HUDEP-2 (cell line): ENCODE results near the gene FAP.

Source experiments
- DNase-seq, 76 experiments: peaks; one replicate each; lab custom pipeline; 2025; ENCODE audit not compliant: unreplicated experiment in 76 of 76; lab: John Stamatoyannopoulos, UW

FAP gene

GRCh38 chr2:162138310-162138709, 104.9 kb downstream of the FAP start:
- no peak for DNase-seq

GRCh38 chr2:162127422-162127821, 115.8 kb downstream of the FAP start:
- peak in 1 of 76 experiments; percentile 18 for DNase-seq

DNA sequence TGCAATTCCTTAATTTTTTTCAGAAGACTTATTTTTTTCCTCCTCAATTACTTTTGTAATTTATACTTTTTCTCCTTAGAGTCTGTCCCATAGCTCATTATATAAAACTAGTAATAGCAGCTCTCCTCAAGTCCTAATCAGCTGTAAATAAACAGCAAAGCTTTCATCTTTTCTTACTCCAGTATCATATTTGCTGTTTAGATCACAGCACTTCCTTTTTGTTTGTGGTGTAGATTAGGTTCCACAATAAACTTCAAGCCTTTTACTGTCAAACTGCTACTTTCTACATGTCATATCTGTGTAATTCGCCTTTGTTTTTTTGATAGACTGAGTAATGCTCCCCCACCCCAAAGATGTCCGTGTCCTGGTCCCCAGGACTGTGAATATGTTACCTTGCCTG, 116.7 kb downstream of the FAP start:
- no peak for DNase-seq

DNA sequence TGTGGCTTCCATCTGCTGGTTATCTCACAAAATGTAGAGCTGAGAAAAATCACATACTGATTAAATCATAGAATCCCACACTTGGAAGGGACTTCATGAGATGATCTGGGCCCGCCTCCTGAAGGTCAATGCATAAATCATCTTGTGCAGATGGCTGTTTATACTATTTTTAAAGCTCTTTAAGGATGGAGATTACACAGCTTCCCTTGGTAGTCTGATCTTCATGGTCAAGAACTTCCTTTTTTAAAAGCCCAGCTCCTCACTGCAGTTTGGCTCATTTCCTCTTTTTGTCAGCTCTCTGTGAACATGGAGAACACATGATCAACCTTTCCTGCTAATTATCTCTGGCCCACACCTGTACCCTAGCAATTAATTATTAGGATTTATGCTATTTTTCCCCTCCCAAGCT, 117.1 kb downstream of the FAP start:
- no peak for DNase-seq

- DNase-seq: no peak
Observed at GRCh38 chr2:162125138-162125537, 118.1 kb downstream of the FAP start.

- peak in 27 of 76 experiments; percentile 0 to 50 (median 18) for DNase-seq
Observed at GRCh38 chr2:162123806-162124758, 119.2 kb downstream of the FAP start.
